ENCODE results near the gene STK17B.

- no peak for TF ChIP-seq CTCF (conservative IDR thresholded peaks at IDR 0.05; ENCODE audit: low read length)
- no peak for TF ChIP-seq EZH2phosphoT487 (IDR thresholded peaks at IDR 0.05; ENCODE audit: borderline replicate concordance, low read depth, low read length)
Measured at GRCh38 chr2:196174404-196174803, 3.0 kb upstream of the STK17B start.

Measured in OCI-LY7 (cell line).